HG02885 (cell line): ENCODE data around the gene COPZ1.

ENCODE experiments used
- ATAC-seq: cut with Tn5 transposase; IDR thresholded peaks from one replicate; pipeline ENCODE4 v1.9.1; 2021; ENCODE audit warnings: mild to moderate bottlenecking; ENCODE audit not compliant: unreplicated experiment, poor library complexity

COPZ1 gene

DNA sequence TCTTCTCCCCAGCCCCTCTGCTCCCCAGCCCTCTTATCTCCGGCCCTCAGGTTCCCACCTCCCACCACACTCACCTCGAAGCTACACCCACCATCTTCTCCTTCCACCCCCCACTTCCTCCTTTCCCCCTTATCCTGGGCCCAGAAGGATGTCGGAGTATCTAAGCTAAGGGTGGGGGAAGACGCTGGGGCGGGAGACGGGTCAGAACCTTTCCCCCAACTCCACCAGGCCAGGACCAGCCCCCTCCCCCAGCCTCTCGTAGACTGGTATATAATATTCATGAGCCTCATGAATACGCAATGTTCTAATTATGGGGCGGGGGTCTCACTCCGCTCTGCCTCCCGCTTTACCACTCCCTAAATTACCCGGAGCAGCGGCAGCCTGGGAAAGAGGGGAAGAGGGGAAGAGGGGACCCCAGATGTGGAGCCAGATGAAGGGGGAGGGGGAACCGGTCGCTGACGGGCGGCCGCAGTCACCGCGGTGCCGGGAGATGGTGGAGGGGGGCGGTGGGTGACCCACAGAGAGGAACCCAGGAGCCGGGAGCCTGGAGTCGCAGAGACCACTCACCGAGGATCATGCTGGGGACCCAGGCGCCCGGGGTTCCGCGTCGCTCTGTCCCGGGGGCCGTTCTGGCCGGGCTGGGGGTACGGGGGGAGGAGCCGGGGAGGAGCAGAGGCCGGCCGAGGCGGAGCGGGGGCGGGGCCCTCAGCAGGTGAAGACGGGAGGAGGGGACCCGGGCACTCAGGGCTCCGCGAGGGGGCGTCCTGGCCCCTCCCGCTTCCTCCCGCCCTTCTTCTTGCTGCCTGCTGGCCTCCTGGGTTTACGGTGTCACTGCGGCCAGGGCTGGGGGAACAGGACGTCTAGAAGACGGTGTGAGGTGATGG is 66.0 kb downstream of the COPZ1 start:
- peak; percentile 51 for ATAC-seq

DNA sequence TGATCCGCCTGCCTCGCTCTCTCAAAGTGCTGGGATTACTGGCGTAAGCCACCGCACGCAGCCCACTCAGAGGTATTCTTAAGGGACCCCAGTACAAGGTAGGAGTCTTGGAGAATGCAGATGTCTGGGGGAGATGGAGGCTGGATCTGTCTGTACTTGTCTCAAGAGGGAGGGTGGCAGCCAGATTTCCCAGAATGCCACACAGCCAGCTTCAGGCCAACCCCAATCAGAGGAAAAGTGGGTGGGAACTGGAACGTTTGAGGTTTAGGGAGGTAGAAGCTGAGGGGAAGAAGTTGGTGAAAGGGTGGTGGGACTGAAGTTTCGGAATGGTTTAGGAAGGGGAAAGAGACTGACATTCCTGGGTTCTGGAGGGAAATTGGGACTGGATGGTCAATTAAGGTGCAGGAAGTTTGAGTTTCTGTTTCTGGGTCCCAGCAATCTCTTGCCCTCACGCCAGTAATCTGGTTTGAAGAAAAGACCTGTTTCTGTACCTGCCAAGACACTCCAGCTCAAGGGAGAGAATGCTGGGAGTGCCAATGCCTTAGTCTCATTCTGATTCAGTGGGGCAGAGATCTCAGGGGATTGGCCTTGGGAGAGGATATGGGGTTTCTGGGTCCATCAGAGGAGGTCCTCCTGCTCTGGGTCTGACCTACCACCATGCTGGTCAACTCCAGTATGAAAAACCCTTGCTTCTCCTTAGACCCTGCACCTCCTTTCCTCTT is 67.7 kb downstream of the COPZ1 start:
- ATAC-seq, result no peak

DNA sequence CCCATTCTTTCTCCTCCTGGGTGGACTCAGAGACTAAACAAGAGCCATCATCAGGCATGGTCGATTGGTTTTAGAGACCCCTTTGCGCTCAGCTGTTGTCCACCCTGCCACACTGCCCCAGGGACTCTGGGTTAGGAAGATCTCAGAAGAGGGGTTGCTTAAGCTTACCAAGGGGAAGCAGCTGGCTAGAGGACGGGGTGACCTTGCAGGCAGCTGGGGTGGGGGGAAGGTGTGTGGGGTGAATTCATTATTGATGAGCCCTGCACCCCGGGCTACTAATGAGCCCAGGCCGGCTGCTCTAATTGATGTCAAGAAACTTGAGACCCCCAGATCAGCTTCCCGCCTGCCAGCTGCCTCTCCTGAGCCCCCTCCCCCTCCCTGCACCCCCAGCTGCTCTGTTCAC is 68.3 kb downstream of the COPZ1 start:
- ATAC-seq, result no peak

DNA sequence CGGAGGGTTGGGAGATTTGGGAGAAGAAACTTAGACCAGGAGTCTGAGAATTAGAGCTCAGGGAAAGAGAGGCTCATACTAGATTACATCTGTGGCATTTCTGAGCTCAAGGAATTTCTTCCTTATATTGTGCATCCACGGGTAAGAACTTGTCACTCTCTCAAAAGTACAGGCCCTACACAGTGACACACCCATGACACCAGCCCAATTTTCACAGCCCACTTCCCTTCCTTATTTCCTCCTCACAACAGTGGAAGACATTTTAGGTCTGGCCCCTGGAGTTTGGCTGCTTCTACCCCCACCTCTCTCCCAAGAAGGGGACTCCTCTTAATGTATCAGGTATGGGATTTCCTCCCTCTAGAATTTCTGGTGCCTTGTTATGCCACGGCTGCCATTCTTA is 68.8 kb downstream of the COPZ1 start:
- ATAC-seq, result no peak

DNA sequence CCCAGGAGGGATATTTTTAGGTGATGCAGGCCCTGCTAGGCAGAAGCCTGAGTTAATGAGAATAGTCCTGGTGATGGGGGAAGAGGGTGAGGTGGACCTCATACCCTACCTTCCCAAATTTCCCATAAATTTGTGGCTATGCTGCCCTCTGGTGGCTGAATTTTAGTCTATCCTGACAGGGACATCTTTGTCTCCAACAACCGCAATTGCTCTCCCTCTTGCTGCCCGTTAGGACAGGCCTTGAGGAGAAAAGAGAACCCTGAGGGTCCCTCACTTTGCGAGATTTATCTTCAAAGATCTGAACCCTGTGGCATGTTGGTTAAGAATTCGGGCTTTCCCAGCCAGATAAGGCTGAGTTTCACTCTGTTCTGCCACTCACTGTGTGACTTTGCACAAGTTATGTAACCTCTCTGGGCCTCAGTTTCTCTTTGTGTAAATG is 69.4 kb downstream of the COPZ1 start:
- ATAC-seq, result no peak

DNA sequence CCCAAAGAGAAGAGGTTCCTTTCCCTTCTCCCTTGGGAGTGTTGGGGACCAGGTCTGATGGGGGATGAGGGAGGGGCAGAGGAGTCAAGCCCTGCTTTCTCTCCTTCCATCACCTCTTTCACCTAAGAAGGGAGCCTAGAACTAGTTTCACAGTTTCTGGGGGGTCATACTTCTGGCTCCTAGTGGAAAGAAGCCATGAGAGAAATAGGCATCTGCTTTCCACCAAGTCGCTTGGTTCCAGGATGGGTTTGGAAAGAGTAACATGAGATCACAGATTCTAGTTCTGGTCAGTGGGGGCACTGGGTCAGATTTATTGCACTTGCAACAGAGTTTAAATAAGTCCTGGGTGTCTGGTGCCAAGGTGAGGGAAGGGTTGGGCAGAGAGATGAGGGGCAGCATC is 70.1 kb downstream of the COPZ1 start:
- no peak for ATAC-seq

DNA sequence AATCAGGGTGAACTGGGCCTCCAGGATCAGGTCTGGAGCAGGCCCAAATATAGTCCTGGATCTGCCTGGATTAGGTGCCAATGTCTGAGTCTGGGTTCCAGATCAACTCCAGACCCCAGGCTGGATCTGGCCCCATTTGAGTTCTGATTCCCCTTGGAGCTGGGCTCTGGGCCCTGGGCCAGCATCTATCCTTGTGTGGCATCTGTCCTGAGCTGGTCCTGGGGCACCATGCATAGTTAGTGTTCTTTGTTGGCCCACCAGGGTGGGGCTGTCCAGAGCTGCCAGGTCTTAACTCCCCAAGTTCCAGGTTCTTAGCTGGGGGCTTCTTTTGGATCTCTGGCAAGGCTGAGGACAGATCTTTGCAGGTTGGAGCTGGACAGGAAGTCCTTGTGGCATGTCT is 70.6 kb downstream of the COPZ1 start:
- ATAC-seq, result no peak

DNA sequence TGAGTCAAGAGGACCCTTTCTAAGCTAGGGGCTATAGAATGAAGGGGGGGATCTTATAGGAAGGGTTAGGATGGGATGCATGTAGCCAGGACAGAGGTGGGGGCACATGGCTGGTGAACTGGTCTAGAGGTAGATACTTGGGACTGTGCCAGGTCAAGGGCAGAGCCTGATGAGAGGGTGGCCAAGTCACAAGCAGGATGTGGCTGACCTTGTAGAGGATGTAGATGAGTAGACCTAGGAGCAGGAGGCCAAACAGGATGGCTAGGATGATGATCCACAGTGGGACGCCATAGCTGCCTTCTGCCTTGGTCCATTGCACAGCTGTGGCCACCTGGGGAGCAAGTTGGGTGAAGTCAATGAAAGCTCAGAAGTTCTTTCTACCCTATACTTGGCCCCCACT is 72.2 kb downstream of the COPZ1 start:
- ATAC-seq, result no peak

DNA sequence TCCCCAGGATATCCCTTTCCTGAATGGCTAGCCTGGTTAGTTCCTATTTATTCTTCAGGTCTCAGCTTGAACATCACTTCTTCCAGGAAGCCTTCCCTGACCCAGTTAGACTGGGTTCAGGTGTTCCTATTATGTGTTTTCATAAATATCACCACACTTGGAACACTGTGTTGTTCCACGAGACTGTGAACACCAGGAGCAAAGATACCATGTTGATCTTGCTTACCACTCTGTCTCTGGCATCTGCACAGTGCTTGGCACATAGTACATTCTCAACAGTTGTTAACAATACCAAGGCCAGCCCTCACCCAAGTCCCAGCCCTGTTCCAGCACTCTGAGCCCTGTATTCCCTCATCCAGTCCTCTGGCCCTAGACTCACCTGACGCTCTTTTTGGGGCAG is 73.3 kb downstream of the COPZ1 start:
- no peak for ATAC-seq

DNA sequence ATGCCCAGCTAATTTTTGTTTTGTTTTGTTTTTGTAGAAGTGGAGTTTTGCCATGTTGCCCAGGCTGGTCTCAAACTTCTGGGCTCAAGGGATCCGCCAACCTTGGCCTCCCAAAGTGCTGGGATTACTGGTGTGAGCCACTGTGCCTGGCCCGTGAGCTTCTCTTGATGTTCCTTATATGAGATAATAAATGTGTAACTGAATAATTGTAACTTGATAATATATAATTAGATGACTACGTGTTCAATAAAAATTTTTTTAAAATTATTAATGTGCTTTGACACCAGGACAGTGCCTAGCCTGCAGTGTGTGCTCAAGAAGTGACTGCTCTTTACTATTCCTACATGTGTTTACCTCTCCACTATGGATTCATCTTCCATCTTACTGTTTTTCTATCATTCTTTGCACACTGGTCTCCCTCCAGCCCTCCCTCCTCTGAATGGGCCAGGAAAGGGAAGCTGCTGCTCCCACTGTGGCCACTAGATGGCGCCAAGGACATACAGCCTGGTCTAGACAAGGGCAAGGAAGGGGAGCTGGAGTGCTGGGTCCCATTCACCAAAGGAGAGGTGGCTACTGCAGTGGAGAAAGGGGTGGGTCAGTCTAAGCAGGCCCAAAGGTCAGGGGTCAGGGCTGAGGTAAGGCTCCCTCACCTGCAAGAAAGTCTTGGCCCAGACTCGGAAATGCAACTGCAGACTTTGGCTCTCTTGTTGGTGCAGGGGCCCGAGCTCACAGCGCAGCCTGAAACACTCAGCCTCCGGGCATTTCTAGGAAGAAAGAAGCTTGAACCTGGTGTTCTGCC is 74.3 kb downstream of the COPZ1 start:
- peak; percentile 82 for ATAC-seq

DNA sequence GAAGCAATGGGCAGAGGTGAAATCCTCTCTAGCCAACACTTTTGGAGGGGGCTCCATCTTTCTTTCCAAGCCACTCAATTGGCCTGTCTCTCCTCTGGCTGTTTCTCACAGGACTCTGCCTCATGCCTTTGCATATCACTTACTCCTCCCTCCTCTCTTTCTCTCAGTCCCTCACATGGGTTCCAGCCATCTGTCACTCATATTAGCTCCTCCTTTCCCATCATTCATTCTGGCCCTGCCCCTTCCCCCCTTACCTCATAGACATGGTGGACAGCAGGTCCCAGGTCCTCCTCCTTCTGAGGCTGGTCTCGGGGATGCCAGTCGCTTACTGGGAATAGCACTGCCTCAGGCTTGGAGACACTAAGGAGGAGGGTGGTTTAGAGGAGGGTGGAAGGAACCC is 76.2 kb downstream of the COPZ1 start:
- no peak for ATAC-seq
